CMK (cell line): Measurements from ENCODE around the gene MT1E.

Source experiments
- DNase-seq: peaks from one replicate; pipeline ENCODE4 v3.0.0-alpha.2; 2010; ENCODE audit warnings: low read depth

Gene MT1E

GRCh38 chr16:56626685-56627084, 1.1 kb downstream of the MT1E start:
- DNase-seq, result no peak

GRCh38 chr16:56628486-56629350, 3.1 kb downstream of the MT1E start:
- no peak for DNase-seq

- no peak for DNase-seq
These were observed 4.0 kb downstream of the MT1E start for GRCh38 chr16:56629531-56629930.

GRCh38 chr16:56630134-56630533, 4.6 kb downstream of the MT1E start:
- no peak for DNase-seq

- no peak for DNase-seq
These were observed 5.6 kb downstream of the MT1E start for GRCh38 chr16:56631197-56631596.

- no peak for DNase-seq
These were observed 6.2 kb downstream of the MT1E start for GRCh38 chr16:56631832-56632155.

GRCh38 chr16:56632156-56632847, 6.7 kb downstream of the MT1E start, which contains the start of gene MT1M:
Gene MT1M (plus strand): TSS chr16:56632659. CDS start chr16:56632732, 73 bp downstream.
- no peak for DNase-seq

- no peak for DNase-seq
These were observed 7.3 kb downstream of the MT1E start for GRCh38 chr16:56632848-56633365.

GRCh38 chr16:56633535-56633934, 8.0 kb downstream of the MT1E start:
- no peak for DNase-seq

- DNase-seq, result no peak
These were observed 9.3 kb downstream of the MT1E start for GRCh38 chr16:56634715-56635440.

- no peak for DNase-seq
These were observed 9.9 kb downstream of the MT1E start for GRCh38 chr16:56635441-56635967.

GRCh38 chr16:56636616-56637413, 11.2 kb downstream of the MT1E start:
- no peak for DNase-seq

GRCh38 chr16:56637814-56638750, 12.5 kb downstream of the MT1E start, which contains the start of gene MT1A:
Gene MT1A (plus strand): TSS chr16:56638666. CDS start chr16:56638739, 73 bp downstream.
- no peak for DNase-seq

- DNase-seq, result no peak
These were observed 13.5 kb downstream of the MT1E start for GRCh38 chr16:56639045-56639444.

- no peak for DNase-seq
These were observed 14.5 kb downstream of the MT1E start for GRCh38 chr16:56640076-56640475.

GRCh38 chr16:56641166-56641565, 15.6 kb downstream of the MT1E start:
- no peak for DNase-seq

GRCh38 chr16:56643080-56643778, 17.6 kb downstream of the MT1E start:
- no peak for DNase-seq

- DNase-seq, result no peak
These were observed 18.3 kb downstream of the MT1E start for GRCh38 chr16:56643833-56644232.

GRCh38 chr16:56645311-56645710, 19.7 kb downstream of the MT1E start:
- DNase-seq, result no peak

- DNase-seq, result no peak
These were observed 20.3 kb downstream of the MT1E start for GRCh38 chr16:56645838-56646237.
